ENCODE results near the gene GPR183.

- TF ChIP-seq ZNF121 (tag by site-specific recombination; IDR thresholded peaks at IDR 0.05): no peak
- TF ChIP-seq ZNF146 (tag by site-specific recombination; IDR thresholded peaks at IDR 0.05): no peak
- TF ChIP-seq CTCF (tag by site-specific recombination; IDR thresholded peaks at IDR 0.05): no peak
- no peak for TF ChIP-seq ZNF335 (tag by site-specific recombination; conservative IDR thresholded peaks at IDR 0.05)
- no peak for TF ChIP-seq ZNF449 (tag by site-specific recombination; IDR thresholded peaks at IDR 0.05)
- TF ChIP-seq ZBTB8A (tag by site-specific recombination; IDR thresholded peaks at IDR 0.05): no peak
- no peak for TF ChIP-seq ZNF585B (tag by site-specific recombination; IDR thresholded peaks at IDR 0.05)
- TF ChIP-seq FEZF1 (tag by site-specific recombination; IDR thresholded peaks at IDR 0.05): no peak
- no peak for TF ChIP-seq ZSCAN16 (tag by site-specific recombination; IDR thresholded peaks at IDR 0.05)
- TF ChIP-seq REST (tag by site-specific recombination; IDR thresholded peaks at IDR 0.05): no peak
- TF ChIP-seq ZBTB20 (tag by site-specific recombination; IDR thresholded peaks at IDR 0.05): no peak
These were observed 27.6 kb downstream of the GPR183 start for GRCh38 chr13:99279637-99280036.
